Lower leg skin (tissue), 4 donors: ENCODE data around the gene CDK12. TPM values are rescaled to one million over a fixed set of nuclear protein-coding genes. Genes with fewer than 3 reads are reported as not detected.
A peak's percentile ranks its signal among the peaks of the same experiment; 100 is the strongest.
"Not testable (repeated sequence)": the region's sequence is repeated elsewhere in the genome, so short reads cannot be mapped to it uniquely, and the experiment has no call there.

Source experiments
- DNase-seq, 2 donors: peaks; one replicate each; pipeline ENCODE4 v3.0.0-alpha.2; 2019; ENCODE audit warnings: low spot score in 2 of 2
- H3K4me3 ChIP-seq: fragments of 200-600 bp; sonication (generic); 2 replicates; pipeline ENCODE4 v1.5.1; 2017; ENCODE audit warnings: mild to moderate bottlenecking, low read depth; ENCODE audit not compliant: poor library complexity, severe bottlenecking
- POLR2A ChIP-seq, 2 donors: fragments of 450-650 bp; IDR thresholded peaks; one replicate each; pipeline ENCODE4 v1.6.1; 2016 to 2017; ENCODE audit warnings: antibody characterized with exemption in 2 of 2, mild to moderate bottlenecking in 1 of 2, moderate library complexity in 1 of 2
- WGBS, 2 donors: methylation state at CpG; one replicate each; pipeline ENCODE4 v1.1.5; 2018; 5-methylcytosine and 5-hydroxymethylcytosine counted together
- intact Hi-C: fragments of 100-400 bp; cut with DNase I; formaldehyde crosslinking; loops from one replicate; pipeline ENCODE4 v1.15.0; 2023; ENCODE audit warnings: low total_unique reads
- total RNA-seq, 4 donors: library from RNA; depleted of rRNA; stranded (reverse); fragments of >200 nt; gene quantifications; one replicate each; pipeline ENCODE4 v1.1.0, GENCODE V29; 2016
- TF ChIP-seq, protein P1 (sequence below), 3 donors: fragments of 450-650 bp; IDR thresholded peaks; one replicate each; pipeline ENCODE4 v1.5.1; 2016; ENCODE audit warnings: antibody characterized with exemption in 3 of 3, mild to moderate bottlenecking in 3 of 3, moderate library complexity in 2 of 3

The CDK12 gene
- total RNA-seq, 4 donors from 2014 or later = 33.9 to 56.8 (median 46.5) TPM

DNA sequence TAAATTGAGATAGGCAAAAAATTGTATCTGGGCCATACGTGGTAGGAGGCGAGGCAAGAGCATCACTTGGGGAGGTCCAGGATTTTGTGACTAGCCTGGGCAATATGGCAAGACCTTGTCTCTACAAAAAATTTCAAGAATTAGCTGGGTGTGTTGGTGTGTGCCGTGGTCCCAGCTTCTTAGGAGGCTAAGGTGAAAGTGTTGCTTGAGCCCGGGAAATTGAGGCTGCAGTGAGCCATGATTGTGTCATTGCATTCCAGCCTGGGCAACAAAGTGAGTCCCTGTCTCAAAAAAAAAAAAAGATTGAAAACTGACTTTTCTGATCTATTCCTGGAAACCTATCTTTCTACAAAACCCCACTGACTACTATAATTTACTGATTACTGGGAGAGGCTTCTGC, 26.7 kb downstream of the CDK12 start:
- DNase-seq = peak in 1 of 2 donors; percentile 23
- WGBS, 2 donors = 93 to 96% methylated on average over 4 of the region's 4 CpGs
- intact Hi-C loops = no loop called here
- TF ChIP-seq POLR2A (IDR thresholded peaks at IDR 0.05) = no peak
- TF ChIP-seq, protein P1, sequence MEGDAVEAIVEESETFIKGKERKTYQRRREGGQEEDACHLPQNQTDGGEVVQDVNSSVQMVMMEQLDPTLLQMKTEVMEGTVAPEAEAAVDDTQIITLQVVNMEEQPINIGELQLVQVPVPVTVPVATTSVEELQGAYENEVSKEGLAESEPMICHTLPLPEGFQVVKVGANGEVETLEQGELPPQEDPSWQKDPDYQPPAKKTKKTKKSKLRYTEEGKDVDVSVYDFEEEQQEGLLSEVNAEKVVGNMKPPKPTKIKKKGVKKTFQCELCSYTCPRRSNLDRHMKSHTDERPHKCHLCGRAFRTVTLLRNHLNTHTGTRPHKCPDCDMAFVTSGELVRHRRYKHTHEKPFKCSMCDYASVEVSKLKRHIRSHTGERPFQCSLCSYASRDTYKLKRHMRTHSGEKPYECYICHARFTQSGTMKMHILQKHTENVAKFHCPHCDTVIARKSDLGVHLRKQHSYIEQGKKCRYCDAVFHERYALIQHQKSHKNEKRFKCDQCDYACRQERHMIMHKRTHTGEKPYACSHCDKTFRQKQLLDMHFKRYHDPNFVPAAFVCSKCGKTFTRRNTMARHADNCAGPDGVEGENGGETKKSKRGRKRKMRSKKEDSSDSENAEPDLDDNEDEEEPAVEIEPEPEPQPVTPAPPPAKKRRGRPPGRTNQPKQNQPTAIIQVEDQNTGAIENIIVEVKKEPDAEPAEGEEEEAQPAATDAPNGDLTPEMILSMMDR (IDR thresholded peaks at IDR 0.05) = no peak
- H3K4me3 ChIP-seq = no peak overlapping the region

DNA sequence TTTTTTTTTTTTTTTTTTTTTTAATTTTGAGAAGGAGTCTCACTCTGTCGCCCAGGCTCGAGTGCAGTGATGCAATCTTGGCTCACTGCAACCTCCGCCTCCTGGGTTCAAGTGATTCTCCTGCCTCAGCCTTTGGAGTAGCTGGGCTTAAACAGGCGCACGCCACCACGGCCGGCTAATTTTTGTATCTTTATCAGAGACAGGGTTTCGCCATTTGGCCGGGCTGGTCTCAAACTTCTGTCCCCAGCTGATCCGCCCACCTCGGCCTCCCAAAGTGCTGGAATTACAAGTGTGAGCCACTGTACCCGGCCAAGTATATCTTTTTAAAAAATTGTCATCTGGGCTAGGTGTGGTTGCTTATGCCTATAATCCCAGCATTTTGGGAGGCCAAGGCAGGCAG, 35.6 kb downstream of the CDK12 start:
- 89 to 95% methylated on average over 12 of the region's 12 CpGs for WGBS, 2 donors
- DNase-seq = peak in 1 of 2 donors; percentile 72
- intact Hi-C loops, H3K4me3 ChIP-seq: not testable (repeated sequence)

DNA sequence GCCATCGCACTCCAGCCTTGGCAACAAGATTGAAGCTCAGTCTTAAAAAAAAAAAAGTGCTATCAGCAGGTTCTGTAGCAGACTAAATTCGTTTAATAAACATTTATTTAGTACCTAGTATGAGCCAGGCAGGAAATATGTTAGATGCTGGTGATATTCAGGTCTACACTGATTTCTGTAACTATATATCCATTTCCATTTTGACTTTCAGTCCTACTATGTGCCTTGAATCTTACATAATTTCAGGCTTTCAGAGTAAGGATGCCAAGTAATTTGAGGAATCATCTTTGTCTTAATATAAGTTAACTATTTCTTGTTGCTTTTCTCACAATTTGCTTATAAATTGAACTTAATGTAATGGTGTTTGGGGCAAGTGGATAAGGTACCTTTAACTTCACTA, 46.2 kb downstream of the CDK12 start:
- 84 to 85% methylated on average over 2 of the region's 2 CpGs for WGBS, 2 donors
- TF ChIP-seq POLR2A (IDR thresholded peaks at IDR 0.05) = no peak
- TF ChIP-seq, protein P1 (IDR thresholded peaks at IDR 0.05) = no peak
- DNase-seq = no peak
- H3K4me3 ChIP-seq = no peak overlapping the region
- intact Hi-C loops = no loop called here

DNA sequence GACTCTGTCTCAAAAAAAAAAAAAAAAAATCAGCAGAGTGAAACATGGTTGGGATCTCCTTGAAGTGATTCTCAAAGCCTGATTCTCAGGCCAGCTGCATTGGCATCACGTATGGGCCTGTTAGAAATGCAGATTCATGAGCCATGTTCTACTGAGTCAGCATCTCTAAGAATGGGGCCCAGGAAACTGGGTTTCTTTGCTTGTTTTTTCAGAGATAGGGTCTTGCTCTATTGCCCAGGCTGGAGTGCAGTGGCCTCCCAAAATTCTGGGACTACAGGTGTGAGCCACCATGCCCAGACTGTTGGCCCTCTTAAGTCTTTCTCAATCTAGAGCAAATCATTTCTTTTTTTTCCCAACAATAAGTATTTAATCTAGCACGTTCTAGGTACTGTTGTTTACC, 47.7 kb downstream of the CDK12 start:
- 88 to 98% methylated on average over 2 of the region's 2 CpGs for WGBS, 2 donors
- no peak overlapping the region for H3K4me3 ChIP-seq
- no peak for DNase-seq
- no peak for TF ChIP-seq POLR2A (IDR thresholded peaks at IDR 0.05)
- TF ChIP-seq, protein P1 (IDR thresholded peaks at IDR 0.05) = no peak
- intact Hi-C loops = no loop called here

DNA sequence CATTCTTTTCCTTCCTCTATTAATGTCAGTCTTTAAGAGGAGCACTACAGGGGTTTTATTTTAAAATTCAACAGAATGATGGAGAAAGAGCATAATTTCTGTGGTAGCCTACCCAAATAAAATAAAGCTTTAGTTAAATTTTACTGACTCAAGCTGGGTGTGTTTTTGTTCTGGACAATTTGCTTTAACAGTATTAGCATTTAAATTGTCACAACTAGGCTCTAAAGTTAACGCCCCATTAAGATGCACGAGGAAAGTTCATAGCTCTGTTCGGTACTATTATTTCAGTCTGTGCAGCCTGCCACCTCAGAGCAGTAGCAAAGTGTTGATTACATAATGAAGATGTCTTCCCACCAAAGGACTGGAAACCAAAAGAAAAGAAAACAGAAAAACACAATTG, 52.0 kb downstream of the CDK12 start:
- DNase-seq = no peak
- no peak for TF ChIP-seq POLR2A (IDR thresholded peaks at IDR 0.05)
- TF ChIP-seq, protein P1 (IDR thresholded peaks at IDR 0.05) = no peak
- intact Hi-C loops = no loop called here

DNA sequence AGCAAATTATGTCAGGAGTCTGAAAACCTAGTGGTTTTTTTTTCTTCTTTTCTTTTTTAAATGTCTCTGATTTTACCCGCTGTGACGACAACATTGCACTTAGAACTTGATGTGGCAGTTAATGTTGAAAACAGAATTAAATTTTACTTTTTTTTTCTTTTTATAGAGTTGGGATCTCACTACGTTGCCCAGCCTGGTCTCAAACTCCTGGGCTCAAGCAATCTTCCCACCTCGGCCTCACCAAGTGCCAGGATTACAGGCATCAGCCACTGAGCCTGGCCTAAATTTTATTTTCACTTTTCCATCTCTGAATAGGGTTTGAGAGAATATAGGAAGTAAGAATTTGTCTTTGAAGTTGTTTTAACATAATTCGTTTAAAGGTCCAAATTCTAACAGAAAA, 52.6 kb downstream of the CDK12 start:
- no peak for TF ChIP-seq POLR2A (IDR thresholded peaks at IDR 0.05)
- TF ChIP-seq, protein P1 (IDR thresholded peaks at IDR 0.05) = no peak
- no peak overlapping the region for H3K4me3 ChIP-seq
- DNase-seq = no peak
- 92 to 93% methylated on average over 5 of the region's 5 CpGs for WGBS, 2 donors
- intact Hi-C loops = no loop called here

More for the DNA sequence above, 52.0 kb downstream of the CDK12 start:
- no peak overlapping the region for H3K4me3 ChIP-seq
- WGBS, 2 donors = 79 to 86% methylated on average over 3 of the region's 3 CpGs
